Measurements from ENCODE around the gene KCNIP3.
"Not testable (repeated sequence)": the region's sequence is repeated elsewhere in the genome, so short reads cannot be mapped to it uniquely, and the experiment has no call there.

The KCNIP3 gene

GRCh38 chr2:95296880-95297487 lies at the start of gene KCNIP3:
Gene KCNIP3 (plus strand): TSS chr2:95297347. CDS start chr2:95297439, 92 bp downstream.
- peak in 8 of 14 donors; percentile 11 to 55 (median 34) for DNase-seq

- no peak for DNase-seq
Observed at GRCh38 chr2:95258271-95258670, 38.9 kb upstream of the KCNIP3 start.

GRCh38 chr2:95260028-95261023 lies 36.8 kb upstream of the KCNIP3 start:
- no peak for DNase-seq

- no peak for DNase-seq
Observed at GRCh38 chr2:95261602-95262001, 35.5 kb upstream of the KCNIP3 start.

- no peak for DNase-seq
Observed at GRCh38 chr2:95262896-95263542, 34.1 kb upstream of the KCNIP3 start.

GRCh38 chr2:95264624-95265023 lies 32.5 kb upstream of the KCNIP3 start:
- peak in 5 of 14 donors; percentile 8 to 15 (median 11) for DNase-seq

- DNase-seq = no peak
Observed at GRCh38 chr2:95265182-95265581, 32.0 kb upstream of the KCNIP3 start.

GRCh38 chr2:95266781-95267430 lies 30.2 kb upstream of the KCNIP3 start:
- DNase-seq = no peak

GRCh38 chr2:95267458-95268210 lies 29.5 kb upstream of the KCNIP3 start:
- DNase-seq = no peak

- no peak for DNase-seq
Observed at GRCh38 chr2:95268211-95269035, 28.7 kb upstream of the KCNIP3 start.

- no peak for DNase-seq
Observed at GRCh38 chr2:95269036-95269680, 28.0 kb upstream of the KCNIP3 start.

GRCh38 chr2:95269745-95270144 lies 27.4 kb upstream of the KCNIP3 start:
- not testable (repeated sequence) for DNase-seq

GRCh38 chr2:95270541-95271081 lies 26.5 kb upstream of the KCNIP3 start:
- DNase-seq = no peak

GRCh38 chr2:95271381-95271971 lies 25.7 kb upstream of the KCNIP3 start:
- no peak for DNase-seq

GRCh38 chr2:95272299-95272751 lies 24.8 kb upstream of the KCNIP3 start:
- DNase-seq = no peak

GRCh38 chr2:95272781-95273180 lies 24.4 kb upstream of the KCNIP3 start:
- DNase-seq = no peak

GRCh38 chr2:95273566-95274290 lies 23.4 kb upstream of the KCNIP3 start:
- DNase-seq = no peak

GRCh38 chr2:95274291-95275150 lies 22.6 kb upstream of the KCNIP3 start, which contains the start of gene PROM2:
Gene PROM2 (plus strand): TSS chr2:95274449. CDS start chr2:95274586, 137 bp downstream.
- DNase-seq = no peak

All from C1 segment of cervical spinal cord (tissue), 14 donors.